Adipose tissue (tissue), 3 donors: ENCODE results near the gene DSG2. TPM values are rescaled to one million over a fixed set of nuclear protein-coding genes. Genes with fewer than 3 reads are reported as not detected.

ENCODE experiments used
- H3K27ac ChIP-seq: one replicate; pipeline ENCODE4 v1.5.1; 2013; ENCODE audit warnings: low read depth, low read length
- WGBS, 3 donors: extraction: QIAGEN DNeasy Blood & Tissue Kit; methylation state at CpG; one replicate each; pipeline ENCODE4 v1.1.7; 2013; 5-methylcytosine and 5-hydroxymethylcytosine counted together
- polyA plus RNA-seq, 3 donors: library from polyadenylated mRNA; stranded (reverse); fragments of 200-250 nt; gene quantifications; one replicate each; pipeline ENCODE4 v1.2.3, GENCODE V29; 2013
- donor health status: healthy with polysubstance abuse.
- donor health status: Bipolar disorder and iron deficiency.
- donor health status: healthy.

Gene DSG2
- polyA plus RNA-seq, 3 donors, result 4.7 to 17.7 (median 13.4) TPM

- no peak overlapping the region for H3K27ac ChIP-seq
- WGBS, 3 donors, result 87 to 99% (median 98%) methylated on average over 3 of the region's 3 CpGs
Observed at GRCh38 chr18:31538837-31539236, 40.9 kb downstream of the DSG2 start.

- WGBS, 3 donors, result 75 to 83% (median 80%) methylated on average over 2 of the region's 2 CpGs
- no peak overlapping the region for H3K27ac ChIP-seq
Observed at GRCh38 chr18:31546476-31546875, 48.5 kb downstream of the DSG2 start.

DNA sequence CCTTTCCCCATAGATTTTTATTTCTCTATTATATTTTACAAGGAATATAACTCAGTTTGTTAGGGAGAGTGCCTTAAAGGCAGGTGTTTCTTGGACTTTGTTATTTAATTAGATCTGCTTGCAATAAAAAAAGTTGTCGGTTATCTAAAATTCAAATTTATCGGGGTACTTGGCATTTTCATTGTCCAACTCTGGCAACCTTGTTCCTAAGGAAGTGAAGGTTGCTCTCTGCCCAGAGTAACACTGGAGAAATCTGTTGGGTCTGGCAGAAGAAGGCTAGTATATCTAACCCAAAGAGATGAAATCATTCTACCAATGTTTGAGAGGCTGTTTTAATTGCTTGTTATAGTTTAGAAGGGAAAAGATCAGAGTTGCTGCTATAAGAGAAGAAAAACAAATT is 50.9 kb downstream of the DSG2 start:
- H3K27ac ChIP-seq, result no peak overlapping the region
- 50 to 92% (median 83%) methylated on average over 2 of the region's 2 CpGs for WGBS, 3 donors

GRCh38 chr18:31549416-31549815 is 51.4 kb downstream of the DSG2 start:
- WGBS, 3 donors, result 86 to 96% (median 89%) methylated on average over 4 of the region's 4 CpGs
- no peak overlapping the region for H3K27ac ChIP-seq

DNA sequence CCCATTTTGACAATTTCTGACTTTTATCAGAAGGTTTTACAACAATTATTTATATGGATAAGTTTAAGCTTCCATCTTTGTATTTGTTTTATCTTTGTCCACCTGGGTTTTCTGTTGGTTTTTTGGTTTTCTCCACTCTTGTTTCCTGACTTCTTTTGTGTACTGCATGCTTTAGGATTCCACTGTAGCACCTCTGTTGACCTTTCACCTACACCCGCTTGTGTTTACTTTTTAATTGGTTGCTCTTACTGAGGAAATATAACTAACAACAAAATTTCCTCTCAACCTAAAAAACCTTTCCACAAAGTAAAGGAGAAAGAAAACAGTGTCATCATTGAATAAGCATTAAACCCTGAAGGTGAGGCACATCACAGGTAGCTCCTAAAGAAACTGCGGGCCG is 53.9 kb downstream of the DSG2 start:
- 48 to 89% (median 80%) methylated on average over 3 of the region's 3 CpGs for WGBS, 3 donors
- H3K27ac ChIP-seq, result no peak overlapping the region

DNA sequence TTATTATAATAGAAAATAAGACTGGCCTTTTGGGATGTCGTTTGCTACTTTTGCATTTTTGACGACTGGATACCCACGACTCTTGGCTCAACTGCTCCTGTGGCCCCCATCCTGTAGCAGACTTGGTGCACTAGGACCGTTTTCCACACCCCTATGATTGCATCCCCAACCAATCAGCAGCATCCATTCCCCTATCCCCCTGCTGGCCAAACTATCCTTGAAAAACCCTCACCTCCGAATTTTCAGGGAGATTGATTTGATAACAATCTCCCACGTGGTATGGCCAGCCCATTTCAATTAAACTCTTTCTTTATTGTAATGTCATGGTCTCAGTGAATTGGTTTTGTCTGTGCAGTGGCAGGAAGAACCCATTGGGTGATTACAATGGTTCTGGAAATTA is 55.8 kb downstream of the DSG2 start:
- no peak overlapping the region for H3K27ac ChIP-seq
- WGBS, 3 donors, result 21 to 36% (median 32%) methylated on average over 6 of the region's 6 CpGs

- 60 to 83% (median 75%) methylated on average over 5 of the region's 5 CpGs for WGBS, 3 donors
- no peak overlapping the region for H3K27ac ChIP-seq
Observed at GRCh38 chr18:31554776-31555175, 56.8 kb downstream of the DSG2 start.

DNA sequence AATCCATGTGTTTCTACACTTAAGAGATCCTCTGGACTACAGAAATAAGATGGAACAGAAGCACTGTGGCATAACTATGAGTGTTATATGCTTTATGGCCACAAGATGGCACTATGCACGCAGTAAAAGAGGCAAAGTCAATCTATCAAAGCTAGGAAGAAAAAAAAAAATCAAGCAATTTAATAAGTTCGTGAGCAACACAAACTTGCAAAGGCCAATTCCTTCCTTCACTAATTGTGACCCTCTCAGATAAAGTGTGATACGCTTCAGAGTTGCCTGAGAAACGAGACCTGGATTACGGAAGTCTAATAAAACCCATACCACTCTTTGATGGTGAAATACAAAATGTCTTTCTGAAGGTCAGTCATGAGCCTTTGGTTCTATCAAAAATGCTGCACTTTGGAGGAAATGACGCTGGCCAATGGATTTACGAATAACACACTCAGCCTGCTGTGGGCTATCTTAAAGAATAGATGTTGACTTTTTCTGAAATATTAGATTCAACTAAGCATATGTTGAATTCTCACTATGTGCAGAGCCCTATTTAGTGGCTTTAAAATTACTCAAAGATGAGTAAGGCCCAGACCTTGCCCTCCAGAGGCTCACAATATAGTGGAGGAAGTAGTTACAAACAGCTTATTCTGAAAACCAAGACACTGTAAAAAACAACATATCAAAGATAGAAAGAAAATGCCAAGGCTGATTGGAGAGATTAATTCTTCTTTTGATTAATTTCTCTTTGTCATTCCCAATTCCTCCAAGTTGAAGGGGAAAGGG is 58.2 kb downstream of the DSG2 start:
- 9 to 16% (median 14%) methylated on average over 7 of the region's 7 CpGs for WGBS, 3 donors
- no peak overlapping the region for H3K27ac ChIP-seq

DNA sequence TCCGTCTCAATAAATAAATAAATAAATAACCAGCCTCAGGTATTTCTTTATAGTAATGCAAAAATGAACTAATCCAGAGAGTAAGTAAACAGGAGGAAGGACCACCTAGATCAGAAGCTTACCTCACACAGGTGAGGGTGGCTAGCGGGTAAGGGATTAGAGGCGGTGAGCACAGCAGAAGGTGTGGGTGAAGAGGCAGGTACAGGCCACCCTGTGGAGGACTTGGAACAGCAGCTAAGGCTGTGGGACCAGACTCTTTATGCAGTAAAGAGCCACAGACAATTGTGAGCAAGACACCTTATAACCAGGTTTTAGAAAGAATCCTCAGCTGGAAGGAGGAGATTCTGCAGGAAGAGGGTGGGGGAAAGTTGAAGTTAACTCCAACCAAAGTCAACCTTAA is 59.5 kb downstream of the DSG2 start:
- WGBS, 3 donors, result 97 to 100% (median 97%) methylated on average over 3 of the region's 3 CpGs
- H3K27ac ChIP-seq, result no peak overlapping the region

DNA sequence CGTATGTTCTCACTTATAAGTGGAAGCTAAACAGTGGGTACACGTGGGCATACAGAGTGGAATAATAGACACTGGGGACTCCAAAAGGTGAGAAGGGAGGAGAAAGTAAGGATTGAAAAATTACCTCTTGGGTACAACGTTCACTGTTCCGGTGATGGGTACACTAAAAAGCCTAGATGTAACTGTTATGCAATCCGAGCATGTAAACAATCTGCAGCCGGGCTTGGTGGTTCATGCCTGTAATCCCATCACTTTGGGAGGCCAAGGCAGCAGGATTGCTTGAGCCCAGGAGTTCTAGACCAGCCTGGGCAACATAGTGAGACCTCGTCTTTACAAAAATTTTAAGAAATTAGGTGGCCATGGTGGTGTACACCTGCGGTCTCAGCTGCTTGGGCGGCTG is 60.6 kb downstream of the DSG2 start:
- H3K27ac ChIP-seq, result no peak overlapping the region
- WGBS, 3 donors, result 71 to 85% (median 79%) methylated on average over 9 of the region's 9 CpGs

DNA sequence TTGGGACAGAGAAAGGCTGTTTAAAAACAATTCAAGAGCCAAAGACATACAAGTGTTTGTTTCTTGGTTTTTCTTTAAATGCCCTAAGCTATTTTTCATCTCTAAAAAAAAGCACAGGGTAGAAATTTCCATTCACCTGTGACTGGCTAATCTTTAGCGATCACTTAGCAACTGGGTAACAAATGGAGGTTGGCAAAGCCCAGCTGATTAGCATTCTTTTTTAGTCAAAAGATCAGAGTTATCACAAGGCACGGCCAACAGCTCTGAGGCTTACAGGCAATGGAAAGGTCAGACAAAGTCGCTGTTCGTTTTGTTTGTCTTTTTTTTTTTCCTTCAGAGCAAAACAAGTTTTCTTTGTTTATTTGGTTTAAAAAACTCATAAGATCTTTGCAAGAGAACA is 64.7 kb downstream of the DSG2 start:
- WGBS, 3 donors, result 14 to 61% (median 61%) methylated on average over 4 of the region's 4 CpGs
- no peak overlapping the region for H3K27ac ChIP-seq

DNA sequence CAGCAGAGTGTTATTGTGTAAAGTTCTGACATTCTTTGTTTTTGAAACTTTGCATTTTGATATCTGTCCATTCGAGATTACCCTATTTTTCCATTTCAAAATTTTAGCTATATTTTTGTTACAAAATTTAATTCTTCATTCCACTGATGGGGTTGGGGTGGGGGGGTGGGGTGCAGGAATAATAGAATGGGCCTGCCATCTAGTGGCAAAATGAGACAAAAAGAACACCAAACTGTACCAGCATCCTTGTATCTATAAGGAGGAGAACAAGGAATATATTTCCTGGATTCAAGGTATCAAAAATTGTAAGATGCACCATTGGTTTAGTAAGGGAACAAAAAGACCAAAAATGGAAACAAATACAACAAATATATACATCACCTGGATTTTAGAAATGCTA is 65.8 kb downstream of the DSG2 start:
- no peak overlapping the region for H3K27ac ChIP-seq
- 0% methylated on average over 1 of the region's 1 CpG for WGBS, 3 donors

- 75 to 81% (median 78%) methylated on average over 2 of the region's 2 CpGs for WGBS, 3 donors
- H3K27ac ChIP-seq, result no peak overlapping the region
Observed at GRCh38 chr18:31565345-31565744, 67.4 kb downstream of the DSG2 start.

GRCh38 chr18:31565782-31566512 is 68.0 kb downstream of the DSG2 start:
- no peak overlapping the region for H3K27ac ChIP-seq
- 67 to 84% (median 82%) methylated on average over 10 of the region's 10 CpGs for WGBS, 3 donors

DNA sequence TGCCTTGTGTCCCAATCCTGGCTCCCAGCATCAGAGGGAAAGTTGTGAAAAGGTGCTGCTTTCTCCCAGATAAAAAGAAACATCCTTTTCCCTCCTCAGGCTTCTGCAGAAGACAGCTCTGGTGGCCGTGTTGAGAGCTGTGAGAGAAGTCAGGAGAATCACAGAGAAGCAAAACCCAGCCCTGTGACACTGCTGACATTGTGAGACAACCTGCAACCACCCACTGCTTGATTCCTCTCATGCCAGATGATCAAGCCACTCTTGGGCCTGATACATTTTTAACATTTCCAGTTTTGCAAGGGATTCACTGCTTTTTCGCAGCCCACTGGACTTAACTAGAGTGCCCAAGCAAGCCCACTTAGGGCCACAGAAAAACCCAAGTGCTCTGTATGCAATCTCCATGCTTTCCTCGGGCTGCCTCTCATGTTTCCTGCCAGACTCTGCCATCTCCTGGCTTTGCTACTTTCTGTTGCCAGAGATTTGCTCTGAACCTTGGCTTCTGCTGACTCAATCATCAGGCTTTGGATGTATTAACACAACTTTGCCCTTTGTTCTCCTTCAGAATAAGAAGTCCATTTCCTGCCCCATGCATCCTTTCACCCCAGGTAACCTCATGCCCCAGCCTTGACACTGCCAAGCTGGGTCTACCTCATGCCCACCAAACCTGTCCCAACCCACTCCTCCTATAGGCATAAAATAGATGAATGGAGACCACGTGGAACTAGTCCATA is 68.8 kb downstream of the DSG2 start:
- H3K27ac ChIP-seq, result no peak overlapping the region
- WGBS, 3 donors, result 57 to 68% (median 66%) methylated on average over 4 of the region's 4 CpGs

DNA sequence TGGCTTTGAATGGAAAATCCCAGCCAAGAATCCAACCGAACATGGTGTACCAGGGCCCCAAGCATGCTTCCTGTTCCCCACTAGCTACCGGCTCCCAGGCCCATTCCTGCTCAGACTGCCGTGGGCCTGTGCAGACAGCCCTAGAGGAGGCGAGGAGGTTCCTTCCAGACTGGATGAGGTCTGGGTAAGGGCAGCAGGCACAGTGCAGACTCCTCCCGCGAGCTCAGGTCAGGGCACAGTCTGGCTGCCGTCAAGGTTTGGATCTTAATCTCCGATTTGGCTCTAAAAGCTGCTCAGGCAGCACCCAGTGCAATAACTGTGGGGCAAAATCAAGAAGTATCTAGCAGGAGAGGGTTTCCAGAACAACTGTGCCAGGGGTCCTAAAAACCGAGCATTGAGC is 74.4 kb downstream of the DSG2 start:
- no peak overlapping the region for H3K27ac ChIP-seq
- 70 to 84% (median 83%) methylated on average over 9 of the region's 9 CpGs for WGBS, 3 donors

DNA sequence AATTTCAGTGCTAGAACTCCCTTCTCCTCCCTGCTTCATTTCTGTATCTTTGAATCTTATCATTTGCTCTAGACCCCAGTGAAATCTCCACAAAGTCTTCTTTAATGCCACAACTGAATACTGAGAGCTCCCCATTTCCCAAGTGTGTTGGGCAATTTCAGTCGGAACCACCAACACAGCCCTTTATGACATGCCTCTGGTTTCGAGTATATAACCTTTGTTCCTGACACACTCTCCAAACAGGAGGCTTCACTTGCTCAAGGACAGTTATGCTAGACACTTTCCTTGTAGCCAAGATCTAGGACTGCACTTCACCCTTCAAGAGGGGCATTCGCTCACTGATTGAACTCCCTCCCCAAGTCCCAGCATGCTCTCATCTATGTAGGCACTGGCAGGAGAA is 75.1 kb downstream of the DSG2 start:
- WGBS, 3 donors, result 79 to 82% (median 81%) methylated on average over 3 of the region's 3 CpGs
- no peak overlapping the region for H3K27ac ChIP-seq

DNA sequence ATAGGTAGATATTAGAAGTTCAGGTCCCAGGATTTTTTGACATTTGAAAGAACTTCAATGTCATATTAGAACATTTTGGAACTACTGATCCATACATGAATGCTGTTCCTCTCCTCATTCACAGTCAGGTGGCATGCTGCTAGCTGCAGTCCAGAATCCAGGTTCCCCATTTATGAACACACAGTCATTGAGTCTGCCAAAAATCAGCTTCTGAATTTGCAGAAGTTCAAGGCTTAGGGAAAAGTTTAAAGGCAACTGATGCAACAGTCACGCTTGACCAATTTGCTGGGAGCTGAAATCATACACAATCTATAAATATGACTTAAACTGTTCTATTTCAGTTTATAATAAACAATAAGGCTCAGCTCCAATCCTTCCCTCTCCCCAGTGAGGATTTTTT is 76.4 kb downstream of the DSG2 start:
- no peak overlapping the region for H3K27ac ChIP-seq
- 50 to 93% (median 52%) methylated on average over 1 of the region's 1 CpG for WGBS, 3 donors

- no peak overlapping the region for H3K27ac ChIP-seq
- WGBS, 3 donors, result 57 to 73% (median 72%) methylated on average over 3 of the region's 3 CpGs
Observed at GRCh38 chr18:31575515-31576257, 77.7 kb downstream of the DSG2 start.
